ENCODE results near the gene PSRC1. TPM values are rescaled to one million over a fixed set of nuclear protein-coding genes. Genes with fewer than 3 reads are reported as not detected.

PSRC1 gene
- total RNA-seq, 1 donor = 5.4 TPM

- Histone ChIP-seq H2AFZ (ENCODE audit: low read length) (no peak overlapping the region), H4K20me1 (ENCODE audit: insufficient read depth, low read length) (no peaks in the 10 kb centered on the region), H3K27me3 (ENCODE audit: insufficient read depth, low read length) (no peaks in the 10 kb centered on the region), H3K27ac (ENCODE audit: low read depth, low read length) (no peak overlapping the region), H3K4me3 (ENCODE audit: insufficient read depth, low read length) (no peak overlapping the region), H3K4me1 (ENCODE audit: insufficient read depth, low read length) (peaks cover 23% of the 10 kb centered on the region), H3K9me3 (ENCODE audit: low read depth, low read length) (no peaks in the 10 kb centered on the region), H3K36me3 (ENCODE audit: insufficient read depth, low read length) (peaks cover 14% of the 10 kb centered on the region), H3K79me2 (ENCODE audit: insufficient read depth, low read length) (peaks cover under 1% of the 10 kb centered on the region), H3K4me2 (ENCODE audit: insufficient read depth, low read length) (peak overlapping the region; percentile 61)
- TF ChIP-seq, protein P1, sequence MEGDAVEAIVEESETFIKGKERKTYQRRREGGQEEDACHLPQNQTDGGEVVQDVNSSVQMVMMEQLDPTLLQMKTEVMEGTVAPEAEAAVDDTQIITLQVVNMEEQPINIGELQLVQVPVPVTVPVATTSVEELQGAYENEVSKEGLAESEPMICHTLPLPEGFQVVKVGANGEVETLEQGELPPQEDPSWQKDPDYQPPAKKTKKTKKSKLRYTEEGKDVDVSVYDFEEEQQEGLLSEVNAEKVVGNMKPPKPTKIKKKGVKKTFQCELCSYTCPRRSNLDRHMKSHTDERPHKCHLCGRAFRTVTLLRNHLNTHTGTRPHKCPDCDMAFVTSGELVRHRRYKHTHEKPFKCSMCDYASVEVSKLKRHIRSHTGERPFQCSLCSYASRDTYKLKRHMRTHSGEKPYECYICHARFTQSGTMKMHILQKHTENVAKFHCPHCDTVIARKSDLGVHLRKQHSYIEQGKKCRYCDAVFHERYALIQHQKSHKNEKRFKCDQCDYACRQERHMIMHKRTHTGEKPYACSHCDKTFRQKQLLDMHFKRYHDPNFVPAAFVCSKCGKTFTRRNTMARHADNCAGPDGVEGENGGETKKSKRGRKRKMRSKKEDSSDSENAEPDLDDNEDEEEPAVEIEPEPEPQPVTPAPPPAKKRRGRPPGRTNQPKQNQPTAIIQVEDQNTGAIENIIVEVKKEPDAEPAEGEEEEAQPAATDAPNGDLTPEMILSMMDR (IDR thresholded peaks at IDR 0.05; ENCODE audit: extremely low read depth, low read depth, low read length) = no peak
- peak; percentile 96 for DNase-seq (ENCODE audit: insufficient read length, low spot score, missing footprints)
Measured at GRCh38 chr1:109274533-109275476, 8.1 kb downstream of the PSRC1 start.

GRCh38 chr1:109273570-109274288 lies 9.2 kb downstream of the PSRC1 start:
- Histone ChIP-seq H2AFZ (ENCODE audit: low read length) (no peak overlapping the region), H3K36me3 (ENCODE audit: insufficient read depth, low read length) (peaks cover 13% of the 10 kb centered on the region), H3K27me3 (ENCODE audit: insufficient read depth, low read length) (no peaks in the 10 kb centered on the region), H4K20me1 (ENCODE audit: insufficient read depth, low read length) (no peaks in the 10 kb centered on the region), H3K27ac (ENCODE audit: low read depth, low read length) (no peak overlapping the region), H3K79me2 (ENCODE audit: insufficient read depth, low read length) (no peaks in the 10 kb centered on the region), H3K9me3 (ENCODE audit: low read depth, low read length) (no peaks in the 10 kb centered on the region), H3K4me2 (ENCODE audit: insufficient read depth, low read length) (no peak overlapping the region), H3K4me3 (ENCODE audit: insufficient read depth, low read length) (no peak overlapping the region), H3K4me1 (ENCODE audit: insufficient read depth, low read length) (peaks cover 19% of the 10 kb centered on the region)
- TF ChIP-seq, protein P1 (IDR thresholded peaks at IDR 0.05; ENCODE audit: extremely low read depth, low read depth, low read length) = no peak
- peak; percentile 79 for DNase-seq (ENCODE audit: insufficient read length, low spot score, missing footprints)

GRCh38 chr1:109272831-109273547 lies 10.0 kb downstream of the PSRC1 start:
- Histone ChIP-seq H4K20me1 (ENCODE audit: insufficient read depth, low read length) (no peaks in the 10 kb centered on the region), H3K9me3 (ENCODE audit: low read depth, low read length) (no peaks in the 10 kb centered on the region), H3K79me2 (ENCODE audit: insufficient read depth, low read length) (no peaks in the 10 kb centered on the region), H3K27ac (ENCODE audit: low read depth, low read length) (no peak overlapping the region), H3K4me3 (ENCODE audit: insufficient read depth, low read length) (no peak overlapping the region), H3K4me1 (ENCODE audit: insufficient read depth, low read length) (peaks cover 19% of the 10 kb centered on the region), H2AFZ (ENCODE audit: low read length) (no peak overlapping the region), H3K4me2 (ENCODE audit: insufficient read depth, low read length) (no peak overlapping the region), H3K36me3 (ENCODE audit: insufficient read depth, low read length) (peaks cover 5% of the 10 kb centered on the region), H3K27me3 (ENCODE audit: insufficient read depth, low read length) (no peaks in the 10 kb centered on the region)
- TF ChIP-seq, protein P1 (IDR thresholded peaks at IDR 0.05; ENCODE audit: extremely low read depth, low read depth, low read length) = no peak
- peak; percentile 80 for DNase-seq (ENCODE audit: insufficient read length, low spot score, missing footprints)
